ENCODE measurements around the gene SPDYE16. TPM values are rescaled to one million over a fixed set of nuclear protein-coding genes. Genes with fewer than 3 reads are reported as not detected.
"Not testable (repeated sequence)": the region's sequence is repeated elsewhere in the genome, so short reads cannot be mapped to it uniquely, and the experiment has no call there.

SPDYE16 gene, protein sequence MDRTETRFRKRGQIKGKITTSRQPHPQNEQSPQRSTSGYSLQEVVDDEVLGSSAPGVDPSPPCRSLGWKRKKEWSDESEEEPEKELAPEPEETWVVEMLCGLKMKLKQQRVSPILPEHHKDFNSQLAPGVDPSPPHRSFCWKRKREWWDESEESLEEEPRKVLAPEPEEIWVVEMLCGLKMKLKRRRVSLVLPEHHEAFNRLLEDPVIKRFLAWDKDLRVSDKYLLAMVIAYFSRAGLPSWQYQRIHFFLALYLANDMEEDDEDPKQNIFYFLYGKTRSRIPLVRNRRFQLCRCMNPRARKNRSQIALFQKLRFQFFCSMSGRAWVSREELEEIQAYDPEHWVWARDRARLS
- total RNA-seq (2013; cell fraction: nucleolus; rRNA removed): 0.17 TPM in 1 of 2 replicates, not detected in the other
- total RNA-seq (2014; rRNA removed) (not detected in 2 replicates), total RNA-seq (2014; rRNA removed; fragmentation: Illumina TruSeq; extraction: Trizol) (0.18 and 0.22 TPM in 2 replicates), total RNA-seq (2021) (0.26 TPM in 1 of 2 replicates, not detected in the other), polyA plus RNA-seq (2011; rRNA removed) (0.05 and 0.10 TPM in 2 replicates), polyA plus RNA-seq (2014; fragmentation: Illumina TruSeq; extraction: Trizol) (0.07 TPM in 1 of 2 replicates, not detected in the other), polyA plus RNA-seq (2014; fragmentation: Nextera tagmentation; extraction: Ambion mirVana) (under 1 TPM; 0.04 to 0.05 TPM), polyA plus RNA-seq (2014; rRNA removed) (0.03 and 0.04 TPM in 2 replicates), polyA plus RNA-seq (2016; fragmentation: Nextera tagmentation; extraction: Ambion mirVana) (under 1 TPM; 0.67 to 0.92 TPM), polyA minus RNA-seq (2011; rRNA and poly(A)+ RNA removed) (0.10 and 0.15 TPM in 2 replicates), Bru-seq, nascent RNA (not detected), BruChase-seq, experiment 1, labeled RNA remaining after a 6-hour chase (percentile 14 among the genes with signal in this experiment), BruChase-seq, experiment 2, labeled RNA remaining after a 2-hour chase (percentile 19 among the genes with signal in this experiment)
- polyA plus RNA-seq (2011; ENCODE audit: low read depth): not detected
- 0.09 TPM in 1 of 2 replicates, not detected in the other for polyA plus RNA-seq (2011; cell fraction: cytosol; rRNA removed)
- 0.06 and 0.61 TPM in 2 replicates for polyA plus RNA-seq (2011; cell fraction: nucleus; rRNA removed)
- 0.38 and 0.60 TPM in 2 replicates for polyA plus RNA-seq (2012)
- polyA minus RNA-seq (2011; cell fraction: cytosol; rRNA and poly(A)+ RNA removed): not detected in 2 replicates
- 0.12 TPM in 1 of 2 replicates, not detected in the other for polyA minus RNA-seq (2011; cell fraction: nucleus; rRNA and poly(A)+ RNA removed)
- long read RNA-seq, experiment 1: 0 reads
- long read RNA-seq, experiment 2: 0 reads

- BruUV-seq (replicated peaks); H4K20me1 ChIP-seq (ENCODE audit: control insufficient read depth, insufficient read depth); ATAC-seq; DNase-seq (ENCODE audit: low read depth, low spot score); H3K79me2 ChIP-seq (ENCODE audit: control insufficient read depth, insufficient read depth, low read length); H3K4me3 ChIP-seq; H3K4me2 ChIP-seq (ENCODE audit: control insufficient read depth, insufficient read depth); intact Hi-C loops (cut with micrococcal nuclease; ENCODE audit: unreplicated experiment); H3K27ac ChIP-seq (ENCODE audit: control insufficient read depth, insufficient read depth); H3K9me3 ChIP-seq (replicated peaks; ENCODE audit: control insufficient read depth, insufficient read depth, low read length); H3K4me1 ChIP-seq (ENCODE audit: control insufficient read depth, insufficient read depth, low read length); POLR2A ChIA-PET; H3K27me3 ChIP-seq (replicated peaks in 1 of 2; ENCODE audit: control insufficient read depth in 2 of 2, insufficient read depth in 2 of 2, low read length in 1 of 2); FAIRE-seq; H2AFZ ChIP-seq (ENCODE audit: control insufficient read depth, low read depth, low read length); H3K36me3 ChIP-seq (ENCODE audit: control insufficient read depth in 2 of 2, insufficient read depth in 2 of 2, low read length in 1 of 2); RAD21 ChIA-PET (ENCODE audit: unreplicated experiment); CTCF ChIA-PET; in situ Hi-C loops (cut with MboI); H3K9ac ChIP-seq (ENCODE audit: control insufficient read depth, insufficient read depth, low read length); SMC1A ChIA-PET (ENCODE audit: uncharacterized antibody, unreplicated experiment): not testable (repeated sequence)
- WGBS (ENCODE audit: insufficient coverage, insufficient replicate concordance, low lambda C conversion rate, missing lambda C conversion rate): no CpG with 5 or more reads among the region's 8 CpGs
Observed at GRCh38 chr7:76543197-76543596, at the start of gene SPDYE16. Gene SPDYE16 (minus strand): TSS chr7:76543297. CDS start chr7:76541459, 1,838 bp downstream.

GRCh38 chr7:76592694-76593093, 49.6 kb upstream of the SPDYE16 start:
- CTCF ChIA-PET; FAIRE-seq; H3K36me3 ChIP-seq (ENCODE audit: control insufficient read depth in 2 of 2, insufficient read depth in 2 of 2, low read length in 1 of 2); SMC1A ChIA-PET (ENCODE audit: uncharacterized antibody, unreplicated experiment); H3K27me3 ChIP-seq (replicated peaks in 1 of 2; ENCODE audit: control insufficient read depth in 2 of 2, insufficient read depth in 2 of 2, low read length in 1 of 2); H3K27ac ChIP-seq (ENCODE audit: control insufficient read depth, insufficient read depth); H4K20me1 ChIP-seq (ENCODE audit: control insufficient read depth, insufficient read depth); H3K4me2 ChIP-seq (ENCODE audit: control insufficient read depth, insufficient read depth); in situ Hi-C loops (cut with MboI); BruUV-seq (replicated peaks); H3K9me3 ChIP-seq (replicated peaks; ENCODE audit: control insufficient read depth, insufficient read depth, low read length); POLR2A ChIA-PET; intact Hi-C loops (cut with micrococcal nuclease; ENCODE audit: unreplicated experiment); H3K79me2 ChIP-seq (ENCODE audit: control insufficient read depth, insufficient read depth, low read length); H3K9ac ChIP-seq (ENCODE audit: control insufficient read depth, insufficient read depth, low read length); ATAC-seq; RAD21 ChIA-PET (ENCODE audit: unreplicated experiment); H3K4me3 ChIP-seq; H2AFZ ChIP-seq (ENCODE audit: control insufficient read depth, low read depth, low read length); DNase-seq (ENCODE audit: low read depth, low spot score); H3K4me1 ChIP-seq (ENCODE audit: control insufficient read depth, insufficient read depth, low read length): not testable (repeated sequence)
- 68% methylated on average over 2 of the region's 2 CpGs for WGBS (ENCODE audit: insufficient coverage, insufficient replicate concordance, low lambda C conversion rate, missing lambda C conversion rate)

Data from GM12878 (cell line).